ENCODE data around the gene CDK6.
A peak's percentile ranks its signal among the peaks of the same experiment; 100 is the strongest.

DNA sequence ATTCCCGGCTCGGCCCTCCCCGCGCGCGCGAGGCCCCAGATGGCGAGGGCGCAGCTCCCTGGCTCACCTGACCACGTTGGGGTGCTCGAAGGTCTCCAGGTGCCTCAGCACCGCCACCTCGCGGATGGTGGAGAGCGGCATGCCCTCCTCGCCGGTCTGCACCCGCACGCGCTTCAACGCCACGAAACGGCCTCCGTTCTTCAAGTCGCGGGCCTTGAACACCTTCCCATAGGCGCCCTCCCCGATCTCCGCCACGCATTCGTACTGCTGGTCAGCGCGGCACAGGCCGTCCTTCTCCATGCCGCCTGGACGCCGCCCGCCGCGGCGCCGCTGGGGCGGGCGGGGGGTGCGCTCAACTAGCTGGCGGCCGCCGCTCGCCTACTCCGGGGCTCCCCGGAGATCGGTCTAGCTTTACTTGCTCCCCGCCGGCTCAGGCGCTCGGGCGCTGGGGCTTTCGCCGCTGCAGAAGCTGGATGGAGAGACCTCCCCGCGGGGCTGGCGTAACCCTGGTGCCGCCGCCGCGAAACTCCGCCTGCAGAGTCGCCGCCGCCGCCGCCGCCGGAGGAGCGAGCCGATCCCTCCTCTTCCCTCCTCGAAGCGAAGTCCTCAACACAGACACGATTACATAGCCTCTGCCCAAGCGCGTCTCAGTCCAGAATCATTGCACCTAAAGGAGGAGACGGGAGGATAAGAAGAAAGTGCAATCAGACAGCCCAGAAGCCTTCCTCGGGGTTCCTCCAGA lies 3.2 kb downstream of the CDK6 start:
- TF ChIP-seq POLR2AphosphoS5 (IDR thresholded peaks at IDR 0.05) (peak; percentile 68 to 85 (median 79)), POLR2A (IDR thresholded peaks at IDR 0.05) (no peak)
- TF ChIP-seq, protein P1, sequence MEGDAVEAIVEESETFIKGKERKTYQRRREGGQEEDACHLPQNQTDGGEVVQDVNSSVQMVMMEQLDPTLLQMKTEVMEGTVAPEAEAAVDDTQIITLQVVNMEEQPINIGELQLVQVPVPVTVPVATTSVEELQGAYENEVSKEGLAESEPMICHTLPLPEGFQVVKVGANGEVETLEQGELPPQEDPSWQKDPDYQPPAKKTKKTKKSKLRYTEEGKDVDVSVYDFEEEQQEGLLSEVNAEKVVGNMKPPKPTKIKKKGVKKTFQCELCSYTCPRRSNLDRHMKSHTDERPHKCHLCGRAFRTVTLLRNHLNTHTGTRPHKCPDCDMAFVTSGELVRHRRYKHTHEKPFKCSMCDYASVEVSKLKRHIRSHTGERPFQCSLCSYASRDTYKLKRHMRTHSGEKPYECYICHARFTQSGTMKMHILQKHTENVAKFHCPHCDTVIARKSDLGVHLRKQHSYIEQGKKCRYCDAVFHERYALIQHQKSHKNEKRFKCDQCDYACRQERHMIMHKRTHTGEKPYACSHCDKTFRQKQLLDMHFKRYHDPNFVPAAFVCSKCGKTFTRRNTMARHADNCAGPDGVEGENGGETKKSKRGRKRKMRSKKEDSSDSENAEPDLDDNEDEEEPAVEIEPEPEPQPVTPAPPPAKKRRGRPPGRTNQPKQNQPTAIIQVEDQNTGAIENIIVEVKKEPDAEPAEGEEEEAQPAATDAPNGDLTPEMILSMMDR (IDR thresholded peaks at IDR 0.05 in 8 of 11, conservative IDR thresholded peaks at IDR 0.05 in 3 of 11) = peak; percentile 66 to 95 (median 87)

Data from spleen (tissue), 7 donors.